Neural crest cell (in vitro differentiated cells): Measurements from ENCODE around the gene ZMAT3. TPM values are rescaled to one million over a fixed set of nuclear protein-coding genes. Genes with fewer than 3 reads are reported as not detected.

Source experiments
- DNase-seq: peaks from one replicate; pipeline ENCODE4 v3.0.0; 2021; ENCODE audit warnings: low read depth, mixed read lengths, low spot score
- H3K27ac Mint-ChIP-seq: one replicate; pipeline ENCODE4 v1.8.0; 2021; ENCODE audit warnings: mild to moderate bottlenecking, mixed read lengths; ENCODE audit not compliant: unreplicated experiment
- H3K27me3 Mint-ChIP-seq: 2 replicates; pipeline ENCODE4 v1.8.0; 2021; ENCODE audit warnings: low read depth, mild to moderate bottlenecking, mixed read lengths
- H3K36me3 Mint-ChIP-seq: 2 replicates; pipeline ENCODE4 v1.8.0; 2021; ENCODE audit warnings: low read depth, mild to moderate bottlenecking, mixed read lengths
- H3K4me1 Mint-ChIP-seq: 2 replicates; pipeline ENCODE4 v1.8.0; 2021; ENCODE audit warnings: mixed read lengths
- H3K4me3 Mint-ChIP-seq: one replicate; pipeline ENCODE4 v1.8.0; 2021; ENCODE audit warnings: mild to moderate bottlenecking, mixed read lengths
- H3K9me3 Mint-ChIP-seq: 2 replicates; pipeline ENCODE4 v1.8.0; 2021; ENCODE audit warnings: mixed read lengths
- CTCF ChIP-seq: fragments of 200-600 bp; sonication (generic); conservative IDR thresholded peaks from 2 replicates; pipeline ENCODE4 v1.5.0; 2021; ENCODE audit warnings: antibody characterized with exemption, mild to moderate bottlenecking
- total RNA-seq: library from RNA; stranded (reverse); gene quantifications from 2 replicates; pipeline ENCODE4 v1.2.1, GENCODE V29; 2021

Gene ZMAT3
- total RNA-seq, 1 donor from 2014 or later, result 8.4 TPM

DNA sequence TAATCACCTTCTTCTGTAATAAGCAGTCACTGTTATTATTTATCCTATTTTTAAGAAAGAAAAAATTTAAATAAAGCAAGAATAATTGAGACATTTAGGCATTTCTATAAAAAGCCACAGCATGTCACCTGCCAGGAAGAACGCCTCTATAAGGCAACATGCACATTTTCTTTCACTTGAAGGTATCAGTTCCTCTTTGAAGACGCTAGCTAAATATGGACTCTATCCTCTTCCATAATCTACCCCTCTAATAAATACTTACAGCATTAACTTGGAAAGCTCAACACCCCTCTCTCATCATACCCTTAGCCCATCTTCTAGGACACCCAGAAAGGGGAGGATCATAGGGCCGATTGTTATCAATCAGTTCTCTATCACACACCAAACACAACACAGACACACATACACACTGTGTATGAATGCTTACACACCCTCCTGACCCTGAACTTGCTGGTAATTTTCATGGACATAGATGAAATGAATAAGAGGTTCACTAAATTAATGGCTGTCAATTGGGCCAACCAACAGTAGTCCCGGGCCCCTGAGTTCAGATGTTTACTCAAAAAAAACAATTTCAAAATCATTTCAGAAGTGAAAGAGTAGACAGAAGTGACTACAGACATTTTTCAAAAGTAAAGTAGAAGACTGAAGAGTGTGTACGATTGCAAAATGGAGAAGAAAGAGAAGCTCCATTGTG is 102.5 kb downstream of the ZMAT3 start:
- Mint-ChIP-seq H3K27ac (no peak overlapping the region), H3K36me3 (no peaks in the 10 kb centered on the region), H3K4me1 (peaks cover 5% of the 10 kb centered on the region), H3K27me3 (no peaks in the 10 kb centered on the region), H3K9me3 (peaks cover 2% of the 10 kb centered on the region), H3K4me3 (no peak overlapping the region)
- DNase-seq, result no peak
- no peak for TF ChIP-seq CTCF

Other genes with a start within 250 kb of the ZMAT3 start
- 14.1 and 15.3 TPM in 2 replicates for gene PIK3CA, start 76.5 kb upstream of the ZMAT3 start, total RNA-seq
- gene KCNMB3, start 179.3 kb upstream of the ZMAT3 start, total RNA-seq, result 3.1 and 3.3 TPM in 2 replicates